NCI-H2029 (cell line): Measurements from ENCODE around the gene IQSEC3.
"Not testable (repeated sequence)": the region's sequence is repeated elsewhere in the genome, so short reads cannot be mapped to it uniquely, and the experiment has no call there.

Experiments used
- DNase-seq: peaks from one replicate; lab custom pipeline; 2025; lab: John Stamatoyannopoulos, UW

The IQSEC3 gene

DNA sequence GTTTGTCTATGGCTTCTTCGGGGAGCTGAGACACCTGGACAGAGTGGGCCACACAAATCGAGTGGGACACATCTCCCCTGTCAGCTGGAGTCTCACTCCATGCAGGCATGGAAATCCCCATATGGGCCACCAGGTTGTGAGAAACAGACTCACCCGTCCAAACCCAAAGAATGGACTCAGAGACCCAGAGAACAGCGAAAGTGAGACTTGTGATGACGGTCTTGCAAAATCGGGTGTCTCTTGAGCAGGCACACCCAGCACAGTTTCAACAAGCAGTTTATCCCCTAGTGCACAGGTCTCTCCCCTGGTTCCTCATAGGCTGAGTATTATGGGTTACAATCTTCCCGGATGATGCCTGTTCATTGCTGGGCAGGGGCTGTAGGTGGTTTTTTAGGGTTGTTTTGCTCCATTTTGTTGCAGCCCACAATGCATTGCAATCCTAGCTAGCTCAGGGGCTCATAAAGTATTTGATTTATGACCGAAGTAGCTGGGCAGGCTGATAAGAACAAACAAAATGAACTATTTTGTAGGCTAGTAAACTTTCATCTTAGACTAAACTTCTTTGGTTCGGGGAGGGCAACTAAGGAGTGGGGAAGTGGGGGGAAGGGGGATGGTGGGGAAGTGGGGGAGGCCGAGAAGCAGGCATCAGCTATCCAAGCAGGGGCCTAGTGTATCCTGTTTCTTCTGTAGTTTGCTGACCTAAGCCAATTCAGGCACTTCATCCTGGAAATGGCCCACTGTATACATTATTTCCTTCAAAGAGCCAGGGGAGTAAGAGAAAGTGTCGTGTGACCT is 45.3 kb downstream of the IQSEC3 start:
- DNase-seq, result no peak

DNA sequence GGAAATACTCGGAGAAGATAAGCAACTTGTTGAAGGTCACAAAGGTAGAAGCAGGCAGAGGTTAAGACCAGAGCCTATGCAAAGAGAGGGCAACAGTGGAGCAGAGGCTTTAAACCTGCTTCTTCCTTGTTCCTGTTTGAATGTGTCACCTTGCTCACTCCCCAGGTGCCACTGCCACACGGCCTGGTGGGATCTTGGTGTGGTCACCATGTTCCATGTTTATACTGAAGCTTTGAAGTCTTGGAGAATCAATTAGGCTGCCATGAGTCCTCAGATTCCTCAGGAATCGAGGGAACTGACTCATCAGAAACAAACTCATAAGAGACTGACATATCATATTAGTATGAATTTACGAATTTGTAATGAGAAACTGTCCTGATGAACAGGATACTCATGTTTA is 46.8 kb downstream of the IQSEC3 start:
- no peak for DNase-seq

DNA sequence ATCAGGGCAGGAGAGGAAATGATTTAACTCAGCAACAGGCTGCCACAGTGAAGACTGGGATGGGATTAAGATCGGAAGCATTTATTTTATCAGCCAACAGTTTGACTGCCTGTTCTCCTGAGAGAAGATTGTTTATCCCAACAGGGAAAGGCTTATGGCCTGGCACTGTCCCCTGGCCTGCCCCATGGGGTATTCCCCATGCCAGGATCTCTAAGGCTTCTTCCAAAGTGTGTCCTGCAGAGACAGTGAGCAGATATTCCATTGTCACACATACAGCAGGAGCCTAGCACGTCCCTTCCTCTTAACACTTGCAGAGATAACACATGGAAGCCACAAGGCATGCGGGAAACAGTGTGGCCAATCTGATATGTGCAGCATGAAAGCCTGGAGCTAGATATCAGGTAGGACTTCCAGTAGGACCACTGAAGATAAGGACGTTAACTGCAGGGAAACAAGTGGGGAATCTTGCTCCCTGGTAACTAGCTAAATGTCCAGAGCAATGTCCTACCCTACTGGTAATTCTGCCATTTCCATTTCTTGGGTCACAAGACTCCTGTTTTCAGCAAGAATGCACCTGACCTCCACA is 48.2 kb downstream of the IQSEC3 start:
- no peak for DNase-seq

DNA sequence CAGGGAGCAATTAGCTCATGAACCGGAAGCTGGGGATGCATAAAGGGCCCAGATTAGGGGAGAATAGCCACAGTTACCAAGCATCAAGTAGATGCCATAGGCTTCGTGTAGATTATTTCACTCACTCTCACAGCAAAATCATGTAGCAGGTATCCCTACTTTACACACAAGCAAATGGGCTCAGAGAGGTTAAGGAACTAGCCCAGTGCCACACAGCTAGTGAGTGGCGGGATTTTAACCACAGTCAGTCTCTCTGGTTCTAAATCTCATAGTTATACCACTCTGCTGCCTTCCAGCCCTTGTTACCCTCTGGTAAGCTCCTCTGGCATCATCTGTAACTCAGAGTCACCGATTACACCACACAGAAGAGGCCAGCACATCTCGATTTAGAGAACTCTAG is 49.0 kb downstream of the IQSEC3 start:
- DNase-seq, result no peak

DNA sequence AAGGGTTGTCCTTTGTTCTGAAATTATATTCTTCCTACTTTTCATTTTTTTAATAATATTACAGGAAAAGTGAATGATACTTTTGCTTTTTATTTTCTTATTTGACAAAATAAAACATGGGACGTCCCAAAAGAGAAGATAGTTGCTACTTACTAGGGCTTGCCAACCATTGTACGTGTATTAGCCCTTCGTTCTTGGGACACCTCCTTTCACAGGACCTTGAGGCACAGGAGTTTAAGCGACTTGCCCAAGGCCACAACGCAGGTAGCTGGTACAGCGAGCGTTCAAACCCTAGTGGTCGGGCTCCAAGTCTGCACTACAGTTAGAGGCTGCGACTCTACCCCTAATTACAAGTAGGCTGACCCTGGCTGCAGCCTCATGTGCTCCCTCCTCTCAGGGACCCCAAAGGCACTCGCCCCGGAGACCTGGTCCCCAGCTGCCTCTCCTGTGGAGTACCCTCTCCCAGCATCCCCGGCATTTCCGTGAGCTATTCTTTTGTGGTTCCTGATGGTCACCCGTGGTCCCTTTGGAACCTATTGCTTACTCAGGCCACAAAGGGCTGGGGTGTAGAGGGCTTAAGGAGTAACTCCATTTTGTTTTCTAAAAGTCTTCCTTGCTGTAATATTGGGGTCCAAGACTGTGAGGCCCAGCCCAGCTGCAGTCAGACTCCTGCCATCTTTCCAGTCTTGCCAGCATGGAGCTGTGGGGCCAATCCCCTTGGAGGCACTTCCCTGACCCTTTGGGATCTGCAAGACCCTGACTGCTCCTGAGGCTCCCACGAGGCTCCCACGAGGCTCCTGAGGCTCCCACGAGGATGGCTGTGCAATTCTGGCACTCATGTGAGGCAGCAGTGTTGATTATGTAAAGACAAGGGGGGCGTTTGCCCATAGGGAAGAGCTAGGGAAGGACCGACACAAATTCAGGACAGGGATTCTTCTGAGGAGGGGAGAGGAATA is 49.7 kb downstream of the IQSEC3 start:
- DNase-seq, result no peak

DNA sequence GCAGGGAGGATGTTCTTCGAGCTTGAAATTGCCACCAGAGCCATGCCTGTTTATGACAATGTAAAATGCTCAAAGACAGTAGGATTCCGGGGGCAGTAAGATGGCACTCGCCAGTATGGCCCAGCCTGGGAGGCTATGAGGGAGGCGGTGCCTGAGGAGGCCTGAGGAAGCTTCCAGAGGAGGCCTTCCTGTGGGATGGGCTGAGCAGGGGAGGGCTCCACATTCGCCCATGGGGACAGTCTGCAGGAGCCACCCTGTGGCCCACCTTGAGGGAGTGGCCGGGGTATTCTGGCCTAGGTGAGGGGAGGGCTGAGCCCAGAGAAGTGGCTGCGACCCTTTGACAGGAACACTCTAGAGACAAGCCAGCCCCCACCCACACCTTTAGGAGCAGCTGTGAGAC is 50.7 kb downstream of the IQSEC3 start:
- no peak for DNase-seq

DNA sequence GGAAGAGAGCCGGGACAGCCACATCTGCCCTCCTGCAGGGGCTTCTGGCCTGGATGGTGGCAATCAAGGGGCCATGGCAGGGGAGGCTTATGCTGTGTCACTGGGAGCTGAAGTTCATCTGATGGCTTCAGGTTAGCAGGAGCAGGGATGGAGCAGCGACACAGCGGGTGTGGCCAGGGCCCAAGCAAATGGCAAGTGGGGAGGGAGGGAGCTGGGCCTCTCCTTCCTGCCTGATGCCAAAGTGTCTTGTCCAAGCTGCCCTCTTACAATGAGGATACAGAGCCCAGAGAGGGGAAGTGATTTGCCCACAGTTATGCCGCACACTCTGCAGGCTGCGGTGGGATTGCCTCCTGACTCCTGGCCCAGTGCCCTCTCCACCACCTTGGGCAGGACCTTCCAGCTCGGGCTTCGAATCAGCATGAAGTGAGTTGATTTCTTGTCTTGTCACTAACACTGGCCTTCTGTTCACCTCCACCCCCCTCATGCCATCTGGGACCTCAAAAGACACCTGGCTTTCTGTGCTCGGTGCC is 51.3 kb downstream of the IQSEC3 start:
- DNase-seq, result no peak

DNA sequence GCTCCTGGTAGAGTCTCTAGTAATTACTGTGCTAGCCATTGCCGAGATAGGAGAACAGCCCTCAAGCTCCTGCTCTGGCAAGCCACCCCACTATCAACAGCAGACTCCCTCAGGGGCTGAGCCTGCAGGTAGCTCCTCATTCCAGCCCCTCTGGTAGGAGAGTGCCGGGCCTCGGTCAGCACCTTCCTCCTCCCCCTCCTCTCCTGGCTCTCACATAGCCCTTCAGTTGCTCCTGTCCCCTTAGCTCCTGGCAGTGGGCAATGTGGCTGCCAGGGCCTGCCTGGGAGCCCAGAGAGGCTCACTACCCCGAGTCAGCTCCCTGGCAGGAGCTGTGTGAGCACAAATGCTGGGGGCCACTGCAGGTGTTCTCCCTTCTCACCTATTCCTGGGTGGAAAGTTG is 52.0 kb downstream of the IQSEC3 start:
- DNase-seq, result no peak

DNA sequence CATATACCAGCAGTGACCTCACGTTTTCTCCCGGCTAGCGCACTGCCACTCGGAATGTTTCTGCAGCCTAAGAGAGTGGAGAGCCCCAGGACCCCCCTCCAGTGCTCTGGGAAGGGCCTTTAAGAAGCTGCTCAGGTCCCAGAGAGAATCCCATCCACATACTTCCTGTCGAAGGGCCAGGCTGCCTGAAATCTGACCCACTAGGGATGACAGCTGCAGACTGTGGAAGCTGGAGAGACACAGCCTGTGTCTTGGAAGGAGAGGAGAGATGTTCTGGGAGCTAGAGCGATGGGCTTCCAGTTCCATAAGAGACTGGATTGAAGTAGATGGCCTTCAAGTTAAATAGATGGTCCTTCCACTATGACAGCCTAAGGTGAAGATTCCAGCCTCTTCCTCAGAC is 54.4 kb downstream of the IQSEC3 start:
- DNase-seq, result no peak

DNA sequence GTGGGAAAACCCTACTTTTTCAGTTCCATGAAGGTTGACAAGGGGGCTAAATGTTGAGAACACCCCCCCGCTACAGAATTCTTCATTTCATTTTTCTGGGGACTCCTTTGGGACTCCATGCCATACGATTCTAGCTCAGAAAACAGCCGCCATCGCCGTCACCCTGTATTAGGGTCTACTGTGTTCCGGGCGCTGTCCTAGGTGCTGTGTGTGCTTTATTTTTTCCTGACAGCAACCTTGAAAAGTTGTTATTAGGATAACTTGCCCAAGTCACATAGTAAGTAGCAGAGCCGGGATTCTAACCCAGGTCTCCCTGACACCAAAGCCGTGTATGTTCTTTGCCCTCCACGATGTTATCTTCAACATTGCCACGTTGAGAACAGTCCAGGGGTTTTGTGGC is 55.1 kb downstream of the IQSEC3 start:
- DNase-seq, result no peak

DNA sequence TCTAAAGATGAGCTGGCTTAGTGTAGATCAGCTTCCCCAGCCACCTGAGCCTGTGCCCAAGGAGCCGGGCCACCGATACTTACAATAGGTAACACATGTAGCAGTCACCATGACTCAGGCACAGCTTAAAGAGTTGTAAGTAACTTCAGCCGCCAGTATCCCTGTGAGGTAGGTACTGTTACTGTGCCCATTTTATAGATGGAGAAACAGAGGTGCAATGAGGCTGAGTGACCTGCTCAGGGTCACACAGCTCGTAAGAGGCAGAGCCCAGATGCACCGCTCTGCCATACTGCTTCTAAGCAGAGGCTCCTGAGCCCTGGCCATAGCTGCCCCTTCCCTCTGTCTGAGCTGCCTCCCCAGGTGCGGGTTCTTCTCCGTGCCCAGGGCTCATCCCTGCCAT is 58.5 kb downstream of the IQSEC3 start:
- no peak for DNase-seq

DNA sequence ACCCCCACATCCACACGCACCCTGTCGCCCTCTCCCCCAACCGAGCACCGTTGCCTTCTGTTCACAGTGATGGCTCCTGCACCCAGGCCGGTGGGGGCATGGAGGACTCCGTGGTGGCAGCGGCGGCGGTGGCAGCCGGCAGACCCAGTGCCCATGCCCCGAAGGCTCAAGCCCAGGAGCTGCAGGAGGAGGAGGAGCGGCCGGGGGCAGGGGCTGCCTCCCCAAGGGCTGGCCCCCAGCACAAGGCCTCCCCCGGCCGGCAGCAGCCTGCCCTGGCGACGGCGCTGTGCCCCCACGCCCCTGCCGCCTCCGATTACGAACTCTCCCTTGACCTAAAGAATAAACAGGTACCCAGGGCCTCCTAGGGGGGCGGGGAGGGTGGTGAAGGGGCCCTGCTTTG is 59.0 kb downstream of the IQSEC3 start:
- DNase-seq, result no peak

DNA sequence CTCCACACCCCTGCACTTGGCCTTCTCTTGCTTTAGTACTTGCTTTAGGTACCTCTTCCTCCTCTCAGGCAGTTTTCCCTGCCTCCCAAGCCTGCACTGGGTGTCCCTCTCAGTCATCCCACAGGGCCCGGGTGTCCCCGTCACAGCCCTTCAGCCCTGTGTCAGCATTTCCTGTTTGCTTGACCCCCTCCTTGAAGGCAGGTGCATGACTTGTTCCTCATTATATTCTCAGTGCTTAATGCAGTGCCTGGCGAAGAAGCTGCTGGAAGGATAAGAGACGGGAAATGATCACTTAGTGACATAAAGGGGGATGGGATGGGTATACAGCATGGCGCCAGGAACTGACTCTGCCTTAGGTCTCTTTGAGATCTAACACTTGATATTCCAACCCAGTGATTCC is 61.5 kb downstream of the IQSEC3 start:
- peak; percentile 47 for DNase-seq

DNA sequence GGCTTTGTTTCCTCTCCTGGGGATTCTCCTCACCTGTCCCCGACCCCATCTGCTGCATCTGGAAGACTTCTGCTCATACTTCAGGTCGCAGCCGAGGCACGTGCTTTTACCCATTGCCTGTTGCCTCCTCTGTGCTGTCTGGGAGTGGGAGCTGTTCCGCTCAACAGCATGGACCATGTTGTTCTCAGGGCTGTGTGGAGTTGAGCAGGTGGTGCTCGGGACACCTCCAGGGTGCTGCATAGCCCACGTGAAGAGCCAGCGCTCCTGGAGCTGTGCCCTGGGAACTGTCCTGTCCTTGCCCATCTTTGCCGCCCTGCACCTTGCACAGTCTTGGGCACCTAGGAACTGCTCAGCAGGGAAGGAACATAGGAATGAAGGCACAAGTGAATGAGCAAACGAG is 62.4 kb downstream of the IQSEC3 start:
- no peak for DNase-seq

DNA sequence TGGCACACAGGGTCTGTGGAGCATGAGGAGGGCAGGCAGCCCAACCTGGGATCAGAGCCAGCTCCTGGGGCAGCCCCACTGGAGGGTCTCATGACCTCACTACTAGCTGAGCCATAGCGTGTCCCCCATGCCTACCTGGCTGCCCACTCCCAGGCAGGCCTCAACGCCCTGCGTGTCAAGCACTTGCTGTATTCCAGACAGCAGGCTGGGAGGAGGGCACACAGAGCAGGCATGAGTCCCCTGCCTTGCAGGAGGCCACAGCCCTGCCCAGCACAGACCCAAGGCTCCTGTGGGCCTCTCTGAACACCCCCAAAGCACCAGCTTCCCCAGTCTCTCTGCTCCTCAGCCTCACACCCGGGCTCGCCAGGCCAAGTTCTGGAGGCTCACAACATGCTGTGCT is 64.0 kb downstream of the IQSEC3 start:
- DNase-seq, result no peak

DNA sequence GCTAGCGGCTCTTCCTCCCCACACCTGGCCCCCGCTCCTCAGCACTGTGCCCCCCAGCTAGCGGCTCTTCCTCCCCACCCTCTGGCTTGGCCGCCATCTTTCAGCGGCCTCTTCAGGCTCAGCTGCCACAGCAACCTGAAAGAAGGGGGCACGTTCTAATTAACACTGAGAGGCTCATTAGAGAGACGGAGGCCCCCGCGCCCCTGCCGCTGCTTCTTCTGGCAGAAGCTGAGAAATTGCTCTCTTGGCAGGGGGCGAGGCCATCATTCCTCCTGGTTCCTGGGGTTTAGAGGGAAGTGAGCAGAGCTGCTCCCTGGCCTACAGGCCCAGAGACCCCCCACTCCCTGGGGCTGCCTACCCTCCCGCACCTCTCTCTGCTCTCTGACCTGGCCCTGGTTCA is 64.4 kb downstream of the IQSEC3 start:
- no peak for DNase-seq

DNA sequence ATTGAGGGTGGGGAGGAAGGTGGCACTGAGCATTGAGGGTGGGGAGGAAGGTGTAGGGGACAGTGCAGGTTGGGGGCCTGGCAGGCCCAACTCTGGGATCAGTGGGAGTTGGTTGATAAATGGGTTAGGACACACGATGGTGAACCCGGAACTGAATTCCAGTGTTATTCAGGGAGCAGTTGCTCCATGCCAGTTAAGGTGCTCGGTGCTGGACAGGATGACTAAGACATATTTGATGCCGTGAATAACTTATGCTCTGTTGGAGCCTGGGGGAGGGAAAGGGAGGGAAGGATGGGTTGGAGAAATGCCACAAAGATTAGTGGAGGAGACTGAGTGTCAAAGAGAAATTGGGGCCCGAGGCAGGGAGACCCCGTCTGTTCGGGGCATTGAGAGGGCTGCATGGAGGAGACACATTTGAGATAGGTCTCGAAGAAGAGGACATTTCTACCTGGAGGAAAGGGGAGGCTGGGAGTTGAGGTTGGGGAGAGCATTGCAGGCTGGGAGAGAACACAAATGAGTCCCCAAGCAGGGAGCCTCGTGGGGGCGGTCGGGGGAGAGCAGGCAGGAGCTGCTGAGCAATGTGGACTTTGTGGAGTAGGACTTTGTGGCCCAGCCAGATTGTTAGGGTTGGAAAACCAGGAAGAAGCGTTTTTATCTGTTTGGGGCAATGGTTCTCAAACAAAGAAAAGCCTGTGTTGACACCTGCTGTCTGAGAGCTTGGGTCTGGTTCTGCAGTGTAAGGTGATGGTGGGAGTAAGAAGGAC is 65.3 kb downstream of the IQSEC3 start:
- no peak for DNase-seq

DNA sequence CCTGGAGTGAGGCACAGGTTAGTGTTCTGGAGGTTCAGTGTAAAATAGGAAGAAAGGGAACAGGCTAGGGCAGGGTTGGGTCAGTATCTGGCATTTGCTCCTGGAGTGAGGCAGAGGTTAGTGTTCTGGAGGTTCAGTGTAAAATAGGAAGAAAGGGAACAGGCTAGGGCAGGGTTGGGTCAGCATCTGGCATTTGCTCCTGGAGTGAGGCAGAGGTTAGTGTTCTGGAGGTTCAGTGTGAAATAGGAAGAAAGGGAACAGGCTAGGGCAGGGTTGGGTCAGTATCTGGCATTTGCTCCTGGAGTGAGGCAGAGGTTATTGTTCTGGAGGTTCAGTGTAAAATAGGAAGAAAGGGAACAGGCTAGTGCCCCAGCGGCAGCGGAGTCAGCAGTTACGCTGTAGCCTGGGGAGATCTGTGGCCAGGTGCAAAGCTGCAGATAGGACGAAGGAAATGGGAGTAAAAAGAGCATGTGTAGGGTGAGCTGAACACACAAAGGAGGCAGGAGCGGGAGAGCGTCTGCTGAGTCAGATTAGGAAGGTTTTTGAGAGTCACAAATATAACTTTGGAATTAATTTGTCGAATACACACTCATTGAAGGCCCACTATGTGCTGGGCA is 67.2 kb downstream of the IQSEC3 start:
- DNase-seq, result not testable (repeated sequence)

DNA sequence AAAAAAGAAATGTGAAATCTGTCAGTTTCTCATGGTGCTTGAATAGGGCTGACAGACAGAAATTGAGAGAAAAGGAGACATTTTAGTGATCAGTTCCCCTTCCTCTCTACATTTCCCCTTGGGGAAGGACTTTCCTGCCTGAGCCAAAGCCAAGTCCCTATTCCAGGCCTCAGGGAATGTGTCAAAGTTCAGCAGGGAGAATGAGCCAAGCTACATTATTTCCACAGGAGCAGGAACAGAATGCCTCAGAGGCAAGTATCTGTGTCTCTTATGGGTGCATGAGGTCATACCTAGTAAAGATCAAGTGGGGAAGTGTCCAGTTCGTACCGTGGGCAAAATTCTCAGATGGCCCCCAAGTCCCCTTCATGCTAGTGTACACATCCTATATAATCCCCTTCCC is 68.6 kb downstream of the IQSEC3 start:
- DNase-seq, result no peak

DNA sequence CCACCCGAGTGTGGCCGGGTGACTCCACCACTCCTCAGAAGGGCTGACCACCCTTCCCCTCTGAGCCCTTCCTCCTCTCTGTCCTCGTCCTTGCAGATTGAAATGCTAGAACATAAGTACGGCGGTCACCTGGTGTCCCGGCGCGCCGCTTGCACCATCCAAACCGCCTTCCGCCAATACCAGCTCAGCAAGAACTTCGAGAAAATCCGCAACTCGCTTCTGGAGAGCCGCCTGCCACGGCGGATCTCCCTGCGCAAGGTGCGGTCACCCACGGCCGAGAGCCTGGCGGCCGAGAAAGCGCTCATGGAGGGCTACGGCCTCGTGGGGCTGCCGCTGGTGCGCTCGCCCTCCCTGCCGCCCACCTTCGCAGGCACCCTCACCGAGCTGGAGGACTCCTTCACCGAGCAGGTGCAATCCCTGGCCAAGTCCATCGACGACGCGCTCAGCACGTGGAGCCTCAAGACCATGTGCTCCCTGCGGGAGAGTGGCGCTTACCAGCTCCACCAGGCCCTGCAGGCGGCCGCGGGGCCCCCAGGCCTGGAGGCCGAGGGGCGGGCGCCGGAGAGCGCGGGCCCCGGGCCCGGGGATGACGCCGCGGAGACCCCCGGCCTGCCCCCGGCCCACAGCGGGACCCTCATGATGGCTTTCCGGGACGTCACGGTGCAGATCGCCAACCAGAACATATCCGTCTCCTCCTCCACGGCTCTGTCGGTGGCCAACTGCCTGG is 71.8 kb downstream of the IQSEC3 start:
- no peak for DNase-seq
